ENCODE data around the gene ICOSLG.
A peak's percentile ranks its signal among the peaks of the same experiment; 100 is the strongest.
"Not testable (repeated sequence)": the region's sequence is repeated elsewhere in the genome, so short reads cannot be mapped to it uniquely, and the experiment has no call there.

ICOSLG gene

DNA sequence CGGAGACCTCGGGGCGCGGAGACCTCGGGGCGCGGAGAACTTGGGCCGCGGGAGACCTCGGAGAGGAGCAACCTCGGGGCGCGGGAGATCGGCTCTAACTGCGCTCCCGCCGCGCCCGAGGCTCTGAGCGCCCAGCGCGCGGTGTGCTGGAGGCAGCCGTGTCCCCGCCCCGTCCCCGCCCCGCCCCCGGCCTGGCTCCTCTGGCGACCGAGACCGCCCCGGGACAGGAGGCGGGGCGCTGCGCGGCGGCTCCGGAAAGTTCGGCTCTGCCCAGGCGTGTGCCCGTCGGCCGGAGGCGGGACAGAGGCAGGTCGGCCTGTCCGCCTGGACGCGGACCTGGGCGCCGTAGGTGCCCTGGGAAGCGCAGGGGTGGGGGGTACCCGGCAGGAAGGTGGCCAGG, at the start of gene ICOSLG:
Gene ICOSLG (minus strand): TSS at position 102 of the 400 bp plus-strand sequence. CDS start 126 bp downstream, outside the sequence.
- not testable (repeated sequence) for DNase-seq

GRCh38 chr21:44289381-44290010, 48.8 kb upstream of the ICOSLG start:
- DNase-seq: no peak

DNA sequence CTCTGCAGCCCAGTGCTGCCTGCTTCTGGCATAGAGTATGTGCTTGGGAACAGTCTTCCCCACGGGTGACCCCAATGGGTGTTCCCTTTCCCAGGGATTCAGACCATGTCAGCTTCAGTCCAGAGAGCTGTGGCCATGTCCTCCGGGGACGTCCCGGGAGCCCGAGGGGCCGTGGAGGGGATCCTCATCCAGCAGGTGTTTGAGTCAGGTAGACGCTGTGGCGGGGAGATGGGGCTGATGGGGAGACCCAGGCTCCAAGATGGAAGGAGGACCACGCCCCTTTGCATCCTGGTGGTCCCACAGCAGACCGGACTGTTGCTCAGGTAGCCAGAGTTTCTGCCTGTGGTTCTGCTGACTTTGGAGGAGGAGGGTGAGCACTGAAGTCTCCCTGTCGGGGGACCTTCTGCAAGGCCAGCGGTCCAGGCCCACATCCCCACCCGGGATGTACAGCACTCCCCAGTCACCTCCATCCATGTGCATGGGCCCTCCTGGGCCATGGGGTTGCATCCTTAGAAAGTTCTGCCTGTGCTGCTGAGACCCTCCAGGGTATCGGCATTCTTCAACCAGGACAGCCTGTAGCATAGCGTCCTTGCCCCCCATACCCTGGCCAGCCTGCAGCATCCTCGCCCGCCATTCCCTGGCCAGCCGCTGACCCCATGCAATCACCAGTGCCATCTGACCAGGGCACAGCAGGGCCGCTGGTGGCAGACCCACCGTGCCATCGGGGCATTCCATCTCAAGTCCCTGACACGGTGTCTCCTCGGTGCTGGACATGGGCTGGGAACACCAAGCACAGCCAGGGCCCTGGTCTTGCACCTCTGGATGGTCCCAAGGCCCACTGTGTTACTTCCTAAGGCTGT, 47.7 kb upstream of the ICOSLG start:
- no peak for DNase-seq

DNA sequence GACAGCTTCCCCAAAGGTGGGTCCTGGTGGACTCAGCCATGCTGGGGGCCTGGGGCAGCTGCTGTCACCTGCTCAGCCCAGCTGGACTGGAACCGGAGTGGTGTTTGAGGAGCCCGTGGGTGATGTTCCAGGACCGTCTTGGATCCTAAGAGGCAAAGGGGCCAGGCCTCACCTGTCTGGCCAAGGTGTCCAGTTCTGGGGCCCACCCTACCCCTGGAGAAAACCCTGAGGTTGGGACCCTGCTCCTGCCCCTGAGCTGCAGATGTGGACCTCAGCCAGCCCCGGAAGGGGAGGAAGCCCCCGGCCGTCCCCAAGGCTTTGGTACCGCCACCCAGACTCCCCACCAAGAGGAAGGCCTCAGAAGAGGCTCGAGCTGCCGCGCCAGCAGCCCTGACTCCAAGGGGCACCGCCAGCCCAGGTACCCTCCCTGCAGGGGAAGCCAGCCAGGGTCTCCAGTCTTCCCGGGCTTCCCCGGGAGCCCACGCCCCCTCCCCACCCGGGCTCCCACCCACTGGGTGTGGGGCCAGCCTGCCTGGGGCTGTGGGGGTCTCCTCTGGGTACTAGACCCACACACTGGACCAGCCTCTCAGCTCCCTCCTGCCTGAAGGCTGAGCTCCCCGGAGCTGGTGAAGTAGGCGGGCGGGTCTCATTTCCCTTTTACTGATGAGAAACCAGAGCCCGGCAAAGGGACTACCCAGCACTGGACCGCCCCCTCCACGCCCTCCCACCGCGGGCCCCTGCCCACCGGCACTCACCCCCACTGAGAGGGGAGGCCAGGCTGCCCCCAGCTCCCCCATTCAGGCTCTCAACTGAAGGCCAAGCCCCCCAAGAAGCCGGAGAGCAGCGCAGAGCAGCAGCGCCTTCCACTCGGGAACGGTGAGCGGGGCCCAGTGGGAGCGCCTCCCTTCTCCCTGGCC, 46.2 kb upstream of the ICOSLG start:
- no peak for DNase-seq

DNA sequence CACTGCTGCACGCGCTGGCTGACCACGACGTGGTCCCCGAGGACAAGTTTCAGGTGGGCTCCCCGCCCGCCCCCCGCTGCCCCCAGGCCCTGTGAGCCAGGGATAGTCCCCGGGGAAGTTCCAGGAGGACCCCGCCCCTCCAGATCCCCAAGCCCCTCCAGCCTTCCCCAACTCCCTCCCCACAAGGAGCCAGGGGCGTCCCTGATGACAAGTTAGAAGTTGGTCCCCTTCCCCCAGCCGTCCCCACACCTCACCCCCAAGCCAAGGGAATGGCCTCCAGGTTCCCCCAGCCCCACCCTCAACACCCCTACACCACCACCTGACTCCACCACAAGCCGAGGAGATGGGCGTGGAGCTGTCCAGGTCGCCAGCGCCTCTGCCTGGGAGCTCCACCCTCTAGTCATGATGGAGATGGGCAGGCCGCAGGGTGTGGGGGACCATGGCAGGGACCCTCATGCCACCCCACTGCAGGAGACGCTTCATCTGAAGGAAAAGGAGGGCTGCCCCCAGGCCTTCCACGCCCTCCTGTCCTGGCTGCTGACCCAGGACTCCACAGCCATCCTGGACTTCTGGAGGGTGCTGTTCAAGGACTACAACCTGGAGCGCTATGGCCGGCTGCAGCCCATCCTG, 45.5 kb upstream of the ICOSLG start:
- no peak for DNase-seq

GRCh38 chr21:44285138-44285992, 44.6 kb upstream of the ICOSLG start, which contains the start of gene AIRE:
Gene AIRE, plus strand, starts transcription at chr21:44285876. Its CDS starts 131 bp downstream, at chr21:44286007.
- no peak for DNase-seq

DNA sequence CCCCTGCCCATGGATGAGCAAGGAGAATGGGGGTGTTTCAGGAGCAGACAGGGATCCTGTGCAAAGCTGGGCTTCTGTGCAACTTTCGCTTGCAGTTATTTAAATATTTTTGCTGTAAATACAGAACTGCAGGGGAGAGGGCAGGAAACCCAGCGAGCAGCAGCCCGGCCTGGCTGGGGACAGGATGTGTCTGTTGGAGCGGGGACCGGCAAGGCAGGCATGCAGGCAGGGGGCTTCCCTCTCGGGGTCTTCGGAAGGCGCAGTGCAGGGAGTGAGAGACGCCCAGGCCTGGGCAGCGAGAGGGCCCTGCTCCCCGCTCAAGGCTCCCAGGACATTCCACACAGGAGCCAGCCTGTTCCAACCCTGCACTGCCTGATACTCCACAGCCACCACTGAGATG, 43.2 kb upstream of the ICOSLG start:
- DNase-seq: no peak

- not testable (repeated sequence) for DNase-seq
Observed at GRCh38 chr21:44283211-44283785, 42.6 kb upstream of the ICOSLG start.

DNA sequence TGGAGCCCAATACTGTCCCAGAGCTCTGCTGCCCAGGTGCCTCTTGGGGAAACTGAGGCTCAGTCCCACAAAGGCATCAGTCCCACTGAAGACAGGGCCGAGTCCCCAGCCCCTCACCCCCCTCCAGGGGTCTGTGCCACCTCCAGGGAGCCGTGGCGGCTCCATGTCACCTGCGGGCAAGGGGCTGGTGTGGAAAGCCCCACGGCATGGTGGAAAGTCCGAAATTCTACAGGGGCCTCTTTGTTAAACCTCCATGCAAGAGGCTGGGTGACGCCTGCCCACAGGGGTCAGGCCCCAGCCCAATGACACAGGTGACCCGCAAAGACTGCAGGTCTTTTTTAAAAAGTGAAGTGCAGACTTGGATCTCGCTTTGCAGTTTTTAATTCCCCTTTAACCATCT, 41.6 kb upstream of the ICOSLG start:
- no peak for DNase-seq

DNA sequence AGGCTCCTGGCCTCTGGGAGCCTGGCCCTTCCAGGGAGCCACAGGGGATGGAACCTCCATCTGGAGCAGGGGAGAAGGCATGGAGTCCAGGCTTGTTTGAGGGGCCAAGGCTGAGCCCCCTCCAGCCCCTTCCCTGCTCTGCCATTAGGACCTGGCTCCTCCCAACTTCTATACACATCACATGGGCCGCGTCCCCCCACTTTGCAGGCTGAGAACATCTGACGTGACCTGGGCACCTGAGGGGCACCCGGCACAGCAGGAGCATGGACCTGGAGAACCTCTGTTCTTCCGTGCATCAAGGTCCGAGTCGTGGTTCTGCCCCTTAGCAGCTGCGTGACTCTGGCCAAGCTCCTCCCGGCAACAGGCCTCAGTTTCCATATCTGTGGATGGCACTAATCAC, 41.1 kb upstream of the ICOSLG start:
- no peak for DNase-seq

GRCh38 chr21:44279354-44280260, 38.9 kb upstream of the ICOSLG start:
- no peak for DNase-seq

- DNase-seq: no peak
Observed at GRCh38 chr21:44275041-44275440, 34.3 kb upstream of the ICOSLG start.

DNA sequence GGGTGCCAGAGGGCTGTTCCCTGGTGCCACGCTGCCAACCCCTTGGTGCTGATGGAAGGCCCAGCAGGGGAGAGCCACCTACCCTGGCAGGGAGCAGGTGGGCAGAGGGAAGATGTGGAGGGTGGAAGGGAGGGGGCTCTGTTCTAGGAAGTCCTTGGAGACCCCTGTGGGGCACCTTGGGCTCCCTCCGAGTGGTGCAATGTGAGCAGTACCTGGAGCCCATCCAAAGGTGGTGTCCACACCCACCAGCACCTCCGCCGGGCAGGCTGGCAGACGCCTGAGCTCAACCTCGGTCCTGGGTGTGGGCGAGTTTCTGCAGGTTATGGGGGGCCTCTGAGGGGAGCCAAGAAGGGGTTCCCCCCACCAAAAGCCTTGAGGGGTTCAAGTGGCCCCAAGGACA, 32.3 kb upstream of the ICOSLG start:
- DNase-seq: no peak

DNA sequence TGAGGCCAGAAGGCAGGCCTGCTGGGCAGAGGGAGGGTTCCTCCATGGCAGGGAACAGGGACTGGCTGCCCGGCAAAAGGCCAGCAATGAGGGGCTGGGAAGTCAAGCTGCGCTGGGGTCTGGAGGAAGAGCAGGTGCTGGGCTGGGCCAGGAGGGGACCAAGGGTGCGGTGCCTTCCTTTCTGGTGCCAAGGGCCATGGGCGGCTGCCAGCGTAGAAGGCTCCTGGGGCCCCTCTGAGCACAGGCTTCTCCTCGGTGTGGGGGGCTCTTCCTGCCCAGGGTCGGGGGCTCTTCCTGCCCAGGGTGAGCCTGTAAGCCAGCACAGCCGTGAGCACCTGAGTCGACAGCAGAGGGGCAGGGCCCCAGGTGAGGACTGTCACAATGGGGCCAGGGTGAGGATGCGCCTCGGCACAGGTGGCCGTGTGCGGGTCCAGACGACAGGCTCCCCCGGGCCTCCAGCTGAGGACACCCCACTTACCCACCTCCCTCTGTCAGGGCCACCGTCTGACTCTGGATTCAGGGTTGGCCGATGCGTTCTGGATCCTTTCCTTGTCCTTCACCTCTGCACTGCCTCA, 31.6 kb upstream of the ICOSLG start:
- DNase-seq: no peak

DNA sequence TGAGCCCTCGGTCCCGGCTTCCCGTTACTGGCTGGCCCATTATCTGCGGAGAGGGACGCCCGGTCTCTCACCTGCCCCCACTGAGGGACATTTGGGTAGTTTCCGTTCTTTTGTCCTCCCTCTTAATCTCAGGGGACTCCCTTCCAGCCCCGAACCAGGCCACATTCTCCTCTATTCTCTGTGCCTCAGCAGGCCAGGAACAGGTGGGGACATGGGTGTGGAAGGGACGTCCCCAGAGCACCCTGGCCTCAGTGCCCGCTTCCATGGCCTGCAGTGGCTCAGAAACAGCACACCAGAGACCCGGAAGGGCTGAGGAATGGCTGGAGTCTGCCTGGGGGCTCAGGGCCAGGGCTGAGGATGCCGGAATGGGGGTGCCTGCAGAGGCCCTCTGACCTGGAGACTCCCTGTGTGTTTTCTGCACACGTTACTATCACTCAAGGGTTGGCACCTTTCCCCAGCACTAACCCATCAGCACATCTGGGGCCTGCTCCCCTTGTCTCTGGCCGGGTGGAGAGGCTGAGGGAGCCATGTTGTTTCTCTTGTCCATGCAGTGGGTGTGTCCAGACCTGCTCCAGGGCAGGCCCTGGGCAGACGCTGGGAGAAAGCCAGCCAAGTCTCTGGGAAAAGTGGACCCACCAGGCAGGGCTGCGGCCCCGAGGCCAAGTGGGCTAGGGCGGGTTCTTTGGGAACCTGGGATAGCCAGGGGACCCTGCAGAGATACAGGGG, 31.0 kb upstream of the ICOSLG start:
- DNase-seq: no peak

- DNase-seq: no peak
Observed at GRCh38 chr21:44269090-44269489, 28.3 kb upstream of the ICOSLG start.

DNA sequence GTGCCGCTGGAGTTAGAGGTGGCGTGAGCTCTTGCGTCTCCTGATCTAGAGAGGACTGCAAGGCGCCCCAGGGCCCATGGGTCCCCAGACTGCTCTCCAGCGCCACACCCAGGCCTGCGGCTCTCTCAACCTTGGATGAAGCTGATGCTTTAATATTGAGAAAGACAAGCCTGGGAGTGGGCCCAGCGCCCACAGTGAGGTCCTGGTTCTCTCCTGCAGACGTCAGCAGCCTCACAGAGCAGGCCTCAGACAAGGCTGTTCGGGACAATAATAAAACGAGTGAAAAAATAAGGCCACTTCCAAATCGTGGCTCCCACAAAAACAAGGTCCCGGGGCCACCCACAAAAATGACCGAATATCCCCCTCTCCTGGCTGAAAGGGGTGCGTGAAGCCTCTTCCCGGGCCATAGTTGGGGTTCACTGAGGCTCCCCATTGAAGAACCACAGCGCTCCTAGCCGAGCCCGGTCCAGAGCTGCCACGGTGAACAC, 27.0 kb upstream of the ICOSLG start:
- peak in 3 of 6 experiments; percentile 7 to 20 (median 7) for DNase-seq

DNA sequence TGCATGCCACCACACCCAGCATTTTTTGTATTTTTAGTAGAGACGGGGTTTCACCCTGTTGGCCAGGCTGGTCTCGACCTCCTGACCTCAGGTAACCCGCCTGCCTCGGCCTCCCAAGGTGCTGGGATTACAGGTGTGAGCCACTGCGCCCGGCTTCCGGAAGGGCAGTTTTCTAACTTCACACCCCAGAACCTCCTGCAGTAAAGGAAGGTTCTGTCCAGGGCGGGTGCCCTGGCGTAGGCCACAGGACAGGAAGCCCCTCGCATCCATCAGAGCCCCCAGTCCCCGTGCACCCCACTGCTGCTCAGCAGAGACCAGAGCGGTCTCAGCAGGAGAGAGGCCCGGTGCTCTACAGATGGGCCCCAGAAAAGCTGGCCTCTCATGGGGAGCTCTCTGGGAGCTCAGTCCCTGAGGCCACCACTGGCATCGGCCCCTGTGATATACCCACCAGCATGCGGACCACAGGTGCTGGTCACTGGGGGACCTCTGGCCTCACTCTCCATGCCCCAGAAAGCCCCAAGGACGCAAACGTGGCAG, 25.1 kb upstream of the ICOSLG start:
- DNase-seq: no peak

DNA sequence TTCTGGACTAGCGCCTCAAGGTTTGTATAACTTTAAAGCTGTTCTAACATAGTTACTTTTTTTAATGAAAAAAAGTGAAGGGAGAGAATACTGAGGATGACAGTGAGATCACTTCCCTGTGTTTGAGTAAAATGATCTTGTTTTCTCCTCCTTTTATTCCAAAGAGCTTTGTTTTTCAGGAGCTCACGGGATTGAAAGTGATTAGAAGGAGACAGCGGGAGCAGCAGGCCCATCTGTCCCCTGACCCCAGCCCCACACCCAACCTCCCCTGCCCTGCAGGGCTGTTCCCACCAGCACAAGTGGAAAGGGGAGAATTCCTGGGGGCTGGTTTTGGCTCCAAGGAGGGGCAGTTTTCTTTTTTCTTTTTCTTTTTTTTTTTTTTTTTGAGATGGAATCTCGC, 23.0 kb upstream of the ICOSLG start:
- DNase-seq: no peak

Measured in stimulated activated naive CD4-positive, alpha-beta T cell (primary cell).